Activated CD4-positive, CD25-positive, alpha-beta regulatory T cell treated with anti-CD3 and anti-CD28 coated beads, Interleukin-2, amount 50 U/mL, for 16 hours (primary cell): ENCODE results near the gene CEP170.
A peak's percentile ranks its signal among the peaks of the same experiment; 100 is the strongest.

Experiments used
- DNase-seq: peaks from one replicate; pipeline ENCODE4 v3.0.0-alpha.2; 2020; ENCODE audit warnings: low read depth, low spot score

Gene CEP170

DNA sequence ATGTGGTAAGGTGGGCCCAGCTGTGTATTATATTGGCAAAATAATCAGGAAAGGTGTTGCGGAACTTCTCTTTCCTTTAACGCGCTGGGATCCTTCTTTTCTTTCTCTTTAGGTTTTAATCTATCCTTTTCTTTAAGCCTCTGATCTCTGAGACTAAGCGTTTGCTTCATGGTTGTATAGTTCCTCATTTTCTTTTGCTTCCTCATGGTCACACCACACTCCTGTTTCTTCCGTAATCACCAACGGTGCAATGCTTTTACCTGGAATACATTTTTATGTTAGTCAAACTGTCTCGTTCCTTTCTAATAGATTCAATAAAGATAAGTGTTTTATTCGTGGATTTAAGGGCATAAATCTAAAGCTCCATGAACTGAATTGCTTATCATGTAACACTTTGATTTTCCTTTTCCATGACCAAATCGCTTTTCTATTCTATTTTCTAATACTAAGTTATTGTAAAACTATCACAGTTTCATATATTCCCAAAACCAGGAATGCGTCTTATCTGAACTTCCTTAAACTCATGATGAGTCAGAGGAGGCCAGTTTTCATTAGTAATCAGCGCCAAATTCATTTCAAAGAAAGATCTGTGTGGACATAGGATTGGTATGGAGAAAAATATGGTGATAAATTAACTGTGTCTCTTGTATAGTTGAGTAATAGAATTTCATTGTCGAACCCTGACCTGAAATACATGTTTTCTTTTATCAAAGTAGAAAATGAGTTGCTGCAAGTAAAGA is 13.0 kb upstream of the CEP170 start:
- DNase-seq = no peak

DNA sequence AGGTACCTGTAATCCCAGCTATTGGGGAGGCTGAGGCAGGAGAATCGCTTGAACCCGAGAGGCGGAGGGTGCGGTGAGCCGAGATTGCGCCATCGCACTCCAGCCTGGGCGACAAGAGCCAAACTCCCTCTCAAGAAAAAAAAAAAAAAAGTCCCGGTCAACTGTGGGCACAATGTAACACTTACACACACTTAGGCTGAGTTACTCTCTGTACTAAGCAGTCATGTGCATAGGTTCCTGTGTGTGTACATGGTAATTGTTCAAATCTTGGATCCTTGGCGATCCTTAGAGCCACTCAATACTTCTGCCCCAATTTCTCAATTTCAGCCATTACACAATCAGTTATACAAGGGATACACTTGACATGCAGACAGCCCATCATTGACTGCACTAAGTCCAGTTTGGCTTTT is 12.4 kb upstream of the CEP170 start:
- DNase-seq = no peak

DNA sequence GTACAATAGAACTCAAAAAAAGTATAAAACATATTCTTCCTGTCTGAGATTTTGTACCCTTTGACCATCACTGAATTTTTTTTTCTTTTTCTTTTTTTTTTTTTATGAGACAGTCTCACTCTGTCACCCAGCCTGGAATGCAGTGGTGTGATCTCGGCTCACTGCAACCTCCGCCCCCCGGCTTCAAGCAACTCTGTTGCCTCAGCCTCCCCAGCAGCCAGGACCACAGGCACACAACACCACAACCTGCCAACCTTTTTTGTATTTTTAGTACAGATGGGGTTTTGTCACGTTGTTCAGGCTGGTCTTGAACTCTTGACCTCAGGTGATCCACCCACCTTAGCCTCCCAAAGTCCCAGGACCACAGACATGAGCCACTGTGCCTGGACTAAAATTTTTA is 11.2 kb upstream of the CEP170 start:
- DNase-seq = no peak

DNA sequence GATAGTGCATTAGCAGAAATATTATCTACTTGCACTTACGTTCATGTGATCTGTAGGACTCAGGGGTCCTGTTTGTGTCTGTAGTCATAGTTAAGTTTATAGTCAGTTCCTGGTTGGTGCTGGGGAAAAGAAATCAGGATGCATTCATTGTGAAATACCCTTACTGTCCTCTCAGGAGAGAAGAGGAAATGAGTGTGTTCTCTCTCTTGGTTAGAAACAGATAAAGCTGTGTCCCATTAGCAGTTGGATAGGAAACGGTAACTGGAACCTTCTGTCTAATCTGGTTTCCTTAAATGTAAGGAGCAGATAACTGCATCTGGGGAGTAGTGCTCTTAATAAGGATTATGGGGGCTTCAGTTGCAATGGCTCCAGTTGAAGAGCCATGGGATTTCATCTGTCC is 9.6 kb upstream of the CEP170 start:
- DNase-seq = no peak

DNA sequence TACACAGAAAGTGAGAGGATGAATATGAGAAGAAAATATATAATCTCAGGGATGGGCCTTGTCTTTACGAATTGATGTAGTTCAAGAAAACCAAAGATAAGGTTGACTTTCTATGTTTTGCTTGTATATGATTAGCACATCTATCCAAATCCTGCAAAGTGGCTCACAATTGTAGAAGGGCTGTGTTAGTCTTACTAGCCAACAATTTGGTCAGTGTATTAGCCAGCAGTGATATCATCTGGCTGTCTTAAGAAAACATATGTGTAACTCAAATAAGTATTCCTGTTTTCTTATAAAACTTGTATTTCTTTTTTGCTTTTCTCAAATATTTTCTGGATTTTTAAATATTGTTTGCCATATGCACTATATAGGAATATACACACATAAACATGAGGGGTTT is 6.3 kb upstream of the CEP170 start:
- no peak for DNase-seq

DNA sequence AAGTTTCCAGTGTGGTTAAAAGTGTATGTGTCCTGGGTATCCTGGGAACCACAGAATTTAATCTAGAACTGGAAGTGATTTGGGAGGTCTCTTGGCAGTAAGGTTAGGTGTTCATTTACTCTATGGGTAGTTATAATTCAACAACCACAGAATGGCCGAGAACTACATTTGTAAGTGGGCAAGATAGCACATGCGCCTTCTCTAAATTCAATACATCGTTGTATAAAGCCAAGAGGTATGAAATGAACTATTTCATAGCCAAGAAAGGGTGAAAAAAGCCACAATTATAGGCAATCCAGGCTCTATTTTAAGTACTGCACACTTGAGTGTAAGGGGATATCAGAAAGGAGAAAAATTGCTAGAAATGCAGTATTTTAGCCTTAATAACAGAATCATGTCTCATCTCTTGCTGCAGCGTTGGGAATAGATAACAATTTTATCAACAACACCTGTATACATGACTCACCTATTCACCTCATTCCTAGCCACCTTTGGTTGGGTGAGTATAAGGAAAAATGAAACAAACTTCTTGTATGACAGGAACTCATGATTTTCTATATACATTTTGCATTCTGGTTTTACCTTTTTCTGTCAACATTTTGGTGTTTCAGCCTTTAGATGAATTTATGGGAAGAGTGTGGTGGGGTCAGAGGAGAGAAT is 5.3 kb upstream of the CEP170 start:
- no peak for DNase-seq

DNA sequence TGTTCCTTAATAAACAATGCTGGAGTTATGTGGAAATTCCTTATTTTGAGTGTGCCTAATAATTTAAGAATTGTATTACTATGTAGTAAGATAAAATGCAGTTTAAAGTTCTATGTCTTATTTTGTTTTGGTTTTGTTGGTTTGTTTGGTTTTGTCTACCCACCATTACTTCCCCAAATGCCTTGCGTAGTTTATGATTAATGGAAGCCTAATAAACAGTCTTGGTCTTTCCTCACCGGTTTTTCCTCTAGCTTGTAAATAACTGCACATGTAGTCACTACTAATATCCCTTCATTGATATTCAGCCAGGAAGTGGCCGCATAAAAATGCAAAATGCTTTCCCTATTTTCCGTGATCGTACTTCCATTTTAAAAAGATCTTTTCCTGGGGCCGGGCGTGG is 3.6 kb upstream of the CEP170 start:
- no peak for DNase-seq

DNA sequence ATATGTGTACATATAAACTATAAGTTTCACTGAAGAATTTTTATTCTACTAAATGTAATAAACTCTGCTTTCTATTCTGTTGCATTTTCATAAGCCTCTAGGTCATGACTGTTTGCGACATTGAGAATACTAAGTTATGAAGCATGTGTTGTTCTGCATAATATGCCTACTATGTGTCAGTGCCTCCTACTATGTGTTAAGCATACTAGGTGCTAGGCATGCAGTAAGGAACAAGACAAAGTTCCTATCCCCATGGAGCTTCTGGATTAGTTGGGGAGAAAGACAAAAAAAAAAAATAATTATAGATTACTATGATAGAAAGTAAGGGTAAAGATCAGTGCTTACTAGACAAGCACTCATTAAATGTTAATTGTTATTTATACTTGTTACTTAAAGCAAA is 2.1 kb upstream of the CEP170 start:
- no peak for DNase-seq

DNA sequence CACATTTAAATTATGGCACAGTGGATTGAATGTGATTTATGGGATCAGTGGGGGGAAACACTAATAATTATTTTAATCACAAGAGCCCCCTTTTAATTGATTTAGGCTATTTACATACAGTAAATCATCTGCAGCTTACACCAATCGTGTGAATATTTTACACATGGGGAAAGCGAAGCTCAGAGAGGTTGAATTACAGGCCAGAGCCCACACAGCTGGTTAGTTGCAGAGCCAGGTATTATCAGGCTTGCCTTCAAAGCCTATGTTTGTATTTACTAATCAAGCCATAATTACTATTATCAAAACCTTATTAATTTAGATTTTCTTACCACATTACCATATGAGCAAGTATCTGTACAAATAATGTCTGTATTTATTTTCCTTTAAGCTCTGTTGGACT is 1.5 kb upstream of the CEP170 start:
- DNase-seq = no peak

DNA sequence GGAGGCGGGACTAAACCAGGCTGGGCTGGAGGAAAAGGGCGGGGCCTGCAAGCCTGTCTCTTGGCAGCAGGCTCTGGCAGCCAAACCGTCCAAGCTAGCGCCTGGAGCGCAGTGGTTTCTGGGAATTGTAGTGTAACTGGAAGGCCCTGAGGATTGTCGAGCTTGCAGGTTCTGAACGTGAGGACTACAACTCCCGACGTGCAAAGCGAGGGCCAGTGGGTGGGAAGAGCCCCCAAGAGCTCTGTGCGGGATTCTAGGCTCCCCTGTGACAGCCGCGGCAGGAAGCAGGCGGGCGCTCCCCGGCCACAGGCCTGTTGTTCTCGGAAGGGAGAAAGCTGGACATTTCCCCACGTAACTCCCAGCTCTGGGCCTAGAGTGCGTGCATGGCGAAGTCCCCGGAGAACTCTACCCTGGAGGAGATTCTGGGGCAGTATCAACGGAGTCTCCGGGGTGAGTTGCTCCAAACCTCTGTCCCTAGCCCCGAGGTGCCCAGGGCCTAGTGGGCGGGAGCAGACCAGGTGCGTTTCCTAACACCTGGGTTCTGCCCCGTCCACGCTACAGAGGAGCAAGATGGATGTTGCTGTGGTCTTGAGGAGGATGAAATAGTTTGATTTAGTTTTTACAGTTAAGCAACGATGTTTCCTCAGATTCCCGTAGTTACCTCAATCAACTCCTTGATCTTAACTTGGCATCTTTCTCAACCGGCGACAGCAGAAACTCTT is 871 bp upstream of the CEP170 start, which contains the start of gene SDCCAG8:
SDCCAG8 (plus strand) TSS at position 251 of the 722 bp plus-strand sequence; CDS start at position 384, 133 bp downstream.
- DNase-seq = peak; percentile 90

DNA sequence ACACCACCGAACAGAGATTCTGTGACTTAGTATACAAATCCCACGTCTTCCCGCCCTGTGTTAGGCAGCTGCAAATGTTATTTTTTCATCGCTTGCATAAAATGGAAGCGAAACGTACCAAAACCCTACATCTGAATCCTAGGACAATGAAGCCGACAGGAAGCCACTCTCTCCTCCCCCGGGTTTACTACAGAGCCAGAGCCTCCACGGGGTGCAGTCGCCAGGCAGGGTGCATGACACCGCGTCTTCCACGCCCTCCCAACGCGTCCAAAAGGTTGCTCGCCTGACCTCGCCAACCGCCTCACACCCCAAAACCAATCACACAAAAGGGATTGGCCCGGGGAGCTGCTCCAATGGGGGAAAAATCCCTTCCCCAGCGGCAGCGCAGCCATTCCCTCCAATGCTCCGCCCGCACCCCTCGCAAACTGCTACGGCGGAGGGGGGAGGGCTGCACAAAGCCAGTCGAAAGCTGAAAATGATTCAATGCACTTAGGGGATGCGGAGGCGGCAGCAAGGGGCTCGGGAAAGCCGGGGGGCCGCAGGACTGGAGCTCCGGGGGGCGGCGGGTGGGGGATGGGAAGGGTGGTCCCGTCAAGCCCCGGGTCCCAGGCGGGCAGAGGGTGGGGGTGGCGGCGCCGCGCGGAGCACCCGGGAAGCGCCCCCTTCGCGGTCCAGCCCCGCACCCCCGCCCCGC is 701 bp downstream of the CEP170 start:
- DNase-seq = peak; percentile 23

DNA sequence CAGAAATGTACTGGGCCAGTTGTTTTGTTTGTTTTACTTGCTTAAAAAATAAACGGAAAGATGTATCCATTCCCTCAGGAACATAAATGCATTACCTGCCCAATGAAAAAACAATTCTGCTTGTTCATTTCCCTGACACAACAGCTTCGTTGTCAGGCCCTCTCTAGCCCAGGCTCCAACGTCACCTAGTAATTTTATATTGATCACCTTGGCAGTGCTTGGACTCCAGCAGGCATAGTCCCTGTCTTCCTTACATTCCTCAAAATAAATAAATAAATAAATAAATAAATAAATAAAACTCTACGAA is 1.2 kb downstream of the CEP170 start:
- DNase-seq = no peak

DNA sequence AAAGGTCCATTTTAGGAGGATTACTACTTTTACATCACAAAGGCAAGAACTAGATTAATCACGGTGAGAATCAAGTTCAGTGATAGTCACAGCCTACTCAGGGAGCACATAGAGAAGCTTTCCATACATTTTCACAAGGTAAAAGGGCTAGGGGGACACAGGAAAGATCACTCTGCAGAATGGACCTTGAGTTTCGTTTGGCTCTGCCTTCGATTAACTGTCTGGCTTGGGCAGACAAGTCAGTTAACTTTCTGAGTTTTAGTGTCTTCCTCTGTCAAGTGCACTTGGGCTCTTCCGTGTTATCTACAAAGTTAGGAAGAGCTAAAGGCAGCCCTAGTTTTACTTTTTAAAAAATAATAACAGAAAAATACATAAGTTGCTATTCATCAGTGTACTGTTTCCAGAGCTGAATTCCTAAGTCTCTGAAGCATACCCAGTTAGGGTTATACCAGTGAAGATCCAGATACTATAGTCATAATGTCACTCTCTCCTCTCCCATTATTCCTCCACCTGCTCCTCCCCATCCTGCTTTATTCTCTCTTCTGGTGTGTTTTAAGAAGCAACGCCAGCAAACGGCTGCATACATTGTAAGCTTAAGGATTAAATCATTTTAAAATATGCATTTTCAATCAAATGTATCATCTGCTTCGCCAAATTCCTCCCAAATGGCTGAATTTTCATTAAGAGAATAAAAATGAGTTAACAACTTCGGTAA is 1.7 kb downstream of the CEP170 start:
- no peak for DNase-seq

DNA sequence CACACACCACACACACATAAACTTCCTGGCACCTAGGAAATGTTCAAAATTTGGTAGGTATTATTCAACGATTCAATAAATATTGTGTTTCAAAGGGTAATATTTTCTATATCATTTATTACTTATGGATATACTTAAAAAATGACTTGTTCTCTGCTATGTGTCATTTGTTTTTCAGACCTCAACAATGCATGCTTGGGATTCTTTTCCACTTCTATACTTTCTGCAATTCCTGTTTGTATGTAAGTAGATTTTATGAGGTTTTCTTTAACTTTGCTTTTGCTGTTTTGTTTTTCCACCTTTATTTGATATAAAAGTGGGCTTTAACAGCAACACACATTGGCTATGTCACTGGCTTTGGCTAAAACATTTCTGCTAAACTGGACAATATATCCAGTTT is 3.5 kb downstream of the CEP170 start:
- DNase-seq = no peak

DNA sequence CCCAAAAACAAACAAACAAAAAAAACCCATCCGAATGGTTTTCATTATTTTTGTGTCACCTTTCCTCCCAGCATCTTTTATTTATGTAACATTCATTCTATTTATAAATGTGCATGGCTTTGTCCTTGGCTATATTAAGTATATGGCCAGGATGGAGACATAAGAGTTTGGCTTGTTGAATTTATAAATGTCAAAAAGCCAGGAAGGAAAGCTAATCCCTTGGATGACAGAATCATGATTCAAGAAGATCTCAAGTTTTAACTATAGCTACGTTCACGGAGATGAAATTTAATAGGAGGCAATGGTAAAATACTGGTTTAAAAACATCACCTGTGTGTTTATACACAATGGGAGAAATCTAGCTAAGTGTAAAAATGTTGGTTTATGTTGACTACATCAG is 5.0 kb downstream of the CEP170 start:
- no peak for DNase-seq

DNA sequence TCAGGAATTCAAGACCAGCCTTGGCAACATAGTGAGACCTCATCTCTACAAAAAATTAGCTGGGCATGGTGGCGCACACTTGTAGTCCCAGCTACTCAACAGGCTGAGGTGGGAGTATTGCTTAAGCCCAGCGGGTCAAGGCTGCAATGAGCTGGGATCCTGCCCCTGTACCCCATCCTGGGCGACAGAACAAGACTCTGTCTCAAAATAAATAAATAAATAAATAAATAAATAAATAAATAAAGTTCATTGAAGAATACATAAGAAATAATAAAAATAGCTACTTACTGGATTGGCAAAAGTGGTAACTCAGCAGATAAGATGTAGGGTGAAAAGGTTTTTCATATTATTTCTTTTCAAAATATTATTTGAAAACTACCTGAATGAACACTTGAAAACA is 5.9 kb downstream of the CEP170 start:
- no peak for DNase-seq

DNA sequence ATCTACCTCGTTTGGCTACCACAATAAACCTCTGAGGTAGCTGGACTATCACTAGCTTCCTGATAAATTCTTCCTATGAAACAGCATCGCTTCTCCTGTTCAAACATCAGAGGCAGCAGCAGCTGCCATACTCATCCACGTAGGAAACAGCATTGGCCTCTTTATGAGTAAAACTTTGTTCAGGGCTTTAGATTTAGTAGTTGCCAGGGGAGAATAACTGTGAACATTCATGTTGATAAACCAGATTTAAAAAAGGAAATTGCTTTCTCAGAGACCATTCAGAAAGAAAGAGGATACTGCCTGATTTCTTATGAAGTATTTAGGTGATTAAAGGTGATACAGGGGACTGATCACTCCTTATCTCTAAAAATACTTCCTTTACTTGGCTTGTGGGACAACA is 7.2 kb downstream of the CEP170 start:
- no peak for DNase-seq

DNA sequence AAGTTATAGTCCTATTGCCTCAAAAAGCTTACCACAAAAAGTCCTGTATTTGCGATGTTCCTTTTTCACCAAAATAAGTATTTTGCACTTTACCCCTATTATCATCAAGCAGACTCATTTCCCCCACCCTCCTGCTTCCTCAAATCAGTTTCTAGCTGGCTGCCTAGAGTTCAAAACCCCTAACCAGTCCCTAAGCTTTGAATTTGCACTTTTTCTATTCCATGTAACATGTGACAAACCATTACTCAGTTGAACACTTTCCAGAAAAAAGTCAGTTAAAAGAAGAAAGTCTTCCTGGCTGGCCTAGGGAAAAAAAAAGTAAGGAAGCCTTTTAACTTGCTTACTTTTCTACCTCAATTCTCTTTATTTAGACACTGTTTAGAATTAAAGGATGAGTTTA is 8.2 kb downstream of the CEP170 start:
- DNase-seq = no peak

DNA sequence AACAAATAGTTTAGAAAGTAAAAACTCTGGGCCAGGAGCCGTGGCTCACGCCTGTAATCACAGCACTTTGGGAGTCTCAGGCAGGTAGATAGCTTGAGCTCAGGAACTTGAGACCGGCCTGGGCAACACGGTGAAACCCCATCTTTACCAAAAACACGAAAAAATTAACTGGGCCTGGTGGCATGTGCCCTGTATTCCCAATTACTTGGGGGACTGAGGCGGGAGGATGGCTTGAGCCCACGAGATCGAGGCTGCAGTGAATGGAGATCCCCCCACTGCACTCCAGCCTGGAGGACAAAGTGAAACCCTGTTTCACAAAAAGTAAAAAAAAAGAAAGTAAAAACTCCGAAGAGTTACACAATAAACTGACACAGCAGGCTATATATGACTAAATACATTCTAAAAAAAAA is 10.6 kb downstream of the CEP170 start:
- DNase-seq = no peak

DNA sequence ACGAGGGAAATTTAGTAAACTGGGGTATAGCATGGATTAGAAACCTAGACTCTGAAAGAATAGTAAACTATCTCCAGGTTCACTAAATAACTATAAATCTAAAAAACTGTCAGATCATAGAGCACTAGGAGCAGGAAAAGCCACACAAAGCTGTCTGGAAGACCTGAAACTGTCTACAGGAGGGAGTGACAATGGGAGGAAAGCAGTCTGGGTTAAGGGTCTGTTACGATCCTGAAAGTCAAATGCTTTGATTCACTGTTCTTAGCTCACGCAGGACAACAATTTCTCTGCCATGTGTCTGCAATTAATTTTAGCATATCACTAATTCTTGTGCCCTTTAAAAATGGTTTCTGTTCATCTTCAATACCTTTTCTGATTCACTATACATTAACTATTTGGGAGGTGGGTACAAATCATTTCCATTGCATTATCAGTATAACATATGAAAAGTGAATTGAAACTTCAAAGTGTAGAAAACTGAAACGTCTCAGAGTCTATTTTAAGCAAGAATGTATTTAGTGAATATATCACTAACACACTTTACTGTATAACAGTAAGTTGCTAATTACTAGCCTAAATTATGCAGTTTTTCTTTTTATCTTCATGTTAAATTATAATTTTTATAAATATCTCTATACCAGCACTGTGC is 18.4 kb downstream of the CEP170 start:
- DNase-seq = no peak

DNA sequence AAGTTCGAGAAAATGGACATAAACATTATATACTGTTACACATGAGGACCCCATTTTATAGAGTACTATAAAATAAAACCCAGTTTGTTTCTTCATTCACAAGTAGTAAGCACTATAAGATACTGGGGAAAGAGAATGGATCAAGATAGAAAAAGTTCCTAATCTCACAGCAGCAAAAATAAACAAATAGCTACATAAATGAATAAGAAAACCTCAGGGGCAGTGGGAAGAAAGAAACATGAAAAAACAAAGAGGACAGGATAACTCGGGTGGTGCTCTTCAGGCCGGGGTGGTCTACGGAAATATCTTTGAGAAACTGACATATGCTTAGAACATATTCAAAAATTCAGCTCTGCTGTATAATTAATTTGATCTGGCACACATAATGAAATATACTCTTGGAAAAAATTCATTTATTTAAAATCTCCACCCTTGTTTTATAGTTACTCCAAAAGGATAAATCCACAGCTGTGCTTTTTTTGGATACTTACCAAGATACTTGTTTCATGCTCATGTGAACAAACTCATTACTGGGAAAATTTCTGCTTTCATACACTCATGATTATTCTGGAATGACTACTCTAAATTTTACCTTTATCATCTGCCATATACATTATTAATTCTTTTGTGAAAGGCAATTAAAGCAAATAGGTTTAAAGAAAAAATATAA is 20.0 kb downstream of the CEP170 start:
- no peak for DNase-seq
